Neural cell (in vitro differentiated cells): Measurements from ENCODE around the gene TMCC1. TPM values are rescaled to one million over a fixed set of nuclear protein-coding genes. Genes with fewer than 3 reads are reported as not detected.

Experiments used
- H2AFZ ChIP-seq: fragments of 200-600, 300-800 bp; sonication (generic), shearing (Covaris generic); 2 replicates; pipeline ENCODE4 v1.6.0; 2014; ENCODE audit warnings: low read depth, mild to moderate bottlenecking, antibody characterized with exemption, low read length, moderate library complexity
- H3F3A ChIP-seq: fragments of 200-600 bp; shearing (Covaris generic); 2 replicates; pipeline ENCODE4 v1.6.1; 2016; ENCODE audit warnings: mild to moderate bottlenecking, moderate library complexity, mixed read lengths, antibody characterized with exemption, low read length; ENCODE audit not compliant: insufficient read depth, poor library complexity, severe bottlenecking
- H3K27ac ChIP-seq: fragments of 200-600, 300-800 bp; sonication (generic), shearing (Covaris generic); 2 replicates; pipeline ENCODE4 v1.5.1; 2014; ENCODE audit warnings: mild to moderate bottlenecking, low read length, moderate library complexity
- H3K27me3 ChIP-seq: fragments of 300-800, 200-600 bp; sonication (generic), shearing (Covaris generic); 2 replicates; pipeline ENCODE4 v1.6.0; 2014; ENCODE audit warnings: mild to moderate bottlenecking, low read depth, low read length, moderate library complexity; ENCODE audit not compliant: insufficient read depth
- H3K36me3 ChIP-seq: fragments of 300-800, 200-600 bp; sonication (generic), shearing (Covaris generic); 2 replicates; pipeline ENCODE4 v1.5.1; 2014; ENCODE audit warnings: mild to moderate bottlenecking, antibody characterized with exemption, low read length, moderate library complexity; ENCODE audit not compliant: insufficient read depth
- H3K4me2 ChIP-seq: fragments of 300-800, 200-600 bp; sonication (generic), shearing (Covaris generic); 2 replicates; pipeline ENCODE4 v1.6.0; 2014; ENCODE audit warnings: mild to moderate bottlenecking, low read length
- H3K4me3 ChIP-seq: fragments of 300-800, 200-600 bp; sonication (generic), shearing (Covaris generic); 2 replicates; pipeline ENCODE4 v1.5.1; 2014; ENCODE audit warnings: mild to moderate bottlenecking, low read length, moderate library complexity
- H3K79me2 ChIP-seq: fragments of 200-600 bp; shearing (Covaris generic); replicated peaks from 2 replicates; pipeline ENCODE4 v1.6.0; 2014; ENCODE audit warnings: mild to moderate bottlenecking, low read length, moderate library complexity; ENCODE audit not compliant: insufficient read depth
- H3K9ac ChIP-seq: fragments of 300-800, 200-600 bp; sonication (generic), shearing (Covaris generic); 2 replicates; pipeline ENCODE4 v1.6.1; 2016; ENCODE audit warnings: mild to moderate bottlenecking, low read length, mixed read lengths
- H3K9me2 ChIP-seq: fragments of 200-600 bp; shearing (Covaris generic); 2 replicates; pipeline ENCODE4 v1.6.1; 2016; ENCODE audit warnings: mild to moderate bottlenecking, low read length, mixed read lengths; ENCODE audit not compliant: insufficient read depth
- H3K9me3 ChIP-seq: fragments of 200-600, 300-800 bp; sonication (generic), shearing (Covaris generic); 2 replicates; pipeline ENCODE4 v1.6.1; 2016; ENCODE audit warnings: mild to moderate bottlenecking, mixed run types, low read length, moderate library complexity, mixed read lengths
- H4K20me1 ChIP-seq: fragments of 200-600 bp; shearing (Covaris generic); 2 replicates; pipeline ENCODE4 v1.6.1; 2016; ENCODE audit warnings: mild to moderate bottlenecking, mixed run types; ENCODE audit not compliant: insufficient read depth
- CTCF ChIP-seq: fragments of 450-650 bp; IDR thresholded peaks from 2 replicates; pipeline ENCODE4 v1.5.1; 2014; ENCODE audit warnings: antibody characterized with exemption, mild to moderate bottlenecking, moderate library complexity; ENCODE audit not compliant: poor library complexity, severe bottlenecking
- EP300 ChIP-seq: fragments of 450-650 bp; conservative IDR thresholded peaks from 2 replicates; pipeline ENCODE4 v1.6.1; 2014; ENCODE audit warnings: antibody characterized with exemption, mild to moderate bottlenecking, moderate library complexity; ENCODE audit not compliant: poor library complexity, severe bottlenecking
- EZH2 ChIP-seq: fragments of 200-600, 300-800 bp; shearing (Covaris generic), sonication (generic); IDR thresholded peaks from 2 replicates; pipeline ENCODE4 v1.6.1; 2014; ENCODE audit warnings: antibody characterized with exemption, low read length, borderline replicate concordance, mild to moderate bottlenecking; ENCODE audit not compliant: insufficient read depth, poor library complexity, severe bottlenecking
- MXI1 ChIP-seq: fragments of 450-650 bp; conservative IDR thresholded peaks from 2 replicates; pipeline ENCODE4 v1.6.1; 2014; ENCODE audit warnings: antibody characterized with exemption, mild to moderate bottlenecking; ENCODE audit not compliant: poor library complexity, severe bottlenecking
- POLR2AphosphoS5 ChIP-seq: IDR thresholded peaks from 2 replicates; pipeline ENCODE4 v1.6.1; 2012
- RAD21 ChIP-seq: fragments of 450-650 bp; conservative IDR thresholded peaks from 2 replicates; pipeline ENCODE4 v1.6.1; 2014; ENCODE audit warnings: antibody characterized with exemption, mild to moderate bottlenecking, moderate library complexity
- REST ChIP-seq: IDR thresholded peaks from 2 replicates; pipeline ENCODE4 v1.6.1; 2012; ENCODE audit warnings: borderline replicate concordance
- SMC3 ChIP-seq: fragments of 450-650 bp; conservative IDR thresholded peaks from 2 replicates; pipeline ENCODE4 v1.6.1; 2014; ENCODE audit warnings: antibody characterized with exemption, mild to moderate bottlenecking, moderate library complexity; ENCODE audit not compliant: poor library complexity
- TAF1 ChIP-seq: IDR thresholded peaks from 2 replicates; pipeline ENCODE4 v1.6.1; 2012; ENCODE audit warnings: low read depth
- polyA plus RNA-seq: library from polyadenylated mRNA; depleted of rRNA; stranded (reverse); fragments of >200 nt; gene quantifications from 2 replicates; pipeline ENCODE4 v1.2.3, GENCODE V29; 2014

Gene TMCC1
- polyA plus RNA-seq, 1 donor from 2014 or later, result 25.0 TPM

- H2AFZ ChIP-seq, result no peak overlapping the region
- no peak overlapping the region for H3K4me3 ChIP-seq
- no peaks in the 10 kb centered on the region for H3K27me3 ChIP-seq
- no peaks in the 10 kb centered on the region for H4K20me1 ChIP-seq
- H3K4me2 ChIP-seq, result no peak overlapping the region
- no peak overlapping the region for H3K9ac ChIP-seq
- H3K9me2 ChIP-seq, result no peaks in the 10 kb centered on the region
- no peaks in the 10 kb centered on the region for H3K9me3 ChIP-seq
- peaks cover 23% of the 10 kb centered on the region for H3K79me2 ChIP-seq
- TF ChIP-seq SMC3, result no peak
- TF ChIP-seq EZH2, result no peak
- no peak for TF ChIP-seq MXI1
- no peak for TF ChIP-seq CTCF
- no peak for TF ChIP-seq EP300
- TF ChIP-seq POLR2AphosphoS5, result no peak
- TF ChIP-seq REST, result no peak
- no peak overlapping the region for H3K27ac ChIP-seq
- no peaks in the 10 kb centered on the region for H3K36me3 ChIP-seq
- no peaks in the 10 kb centered on the region for H3F3A ChIP-seq
These were observed 115.7 kb downstream of the TMCC1 start for GRCh38 chr3:129777806-129778205.

- H3K36me3 ChIP-seq, result no peaks in the 10 kb centered on the region
- no peak overlapping the region for H3K4me2 ChIP-seq
- H3K9me2 ChIP-seq, result no peaks in the 10 kb centered on the region
- no peaks in the 10 kb centered on the region for H4K20me1 ChIP-seq
- no peak for TF ChIP-seq EP300
- TF ChIP-seq EZH2, result no peak
- no peak for TF ChIP-seq MXI1
- no peak for TF ChIP-seq POLR2AphosphoS5
- TF ChIP-seq RAD21, result no peak
- TF ChIP-seq SMC3, result no peak
- TF ChIP-seq CTCF, result no peak
- no peak for TF ChIP-seq TAF1
- no peak for TF ChIP-seq REST
- no peak overlapping the region for H3K4me3 ChIP-seq
- no peaks in the 10 kb centered on the region for H3K27me3 ChIP-seq
- no peaks in the 10 kb centered on the region for H3K9me3 ChIP-seq
- peaks cover 27% of the 10 kb centered on the region for H3K79me2 ChIP-seq
- H3K9ac ChIP-seq, result no peak overlapping the region
- no peak overlapping the region for H2AFZ ChIP-seq
- no peak overlapping the region for H3K27ac ChIP-seq
- H3F3A ChIP-seq, result no peaks in the 10 kb centered on the region
These were observed 117.6 kb downstream of the TMCC1 start for GRCh38 chr3:129775870-129776269.
